ENCODE results near the gene FAR1.

The FAR1 gene

DNA sequence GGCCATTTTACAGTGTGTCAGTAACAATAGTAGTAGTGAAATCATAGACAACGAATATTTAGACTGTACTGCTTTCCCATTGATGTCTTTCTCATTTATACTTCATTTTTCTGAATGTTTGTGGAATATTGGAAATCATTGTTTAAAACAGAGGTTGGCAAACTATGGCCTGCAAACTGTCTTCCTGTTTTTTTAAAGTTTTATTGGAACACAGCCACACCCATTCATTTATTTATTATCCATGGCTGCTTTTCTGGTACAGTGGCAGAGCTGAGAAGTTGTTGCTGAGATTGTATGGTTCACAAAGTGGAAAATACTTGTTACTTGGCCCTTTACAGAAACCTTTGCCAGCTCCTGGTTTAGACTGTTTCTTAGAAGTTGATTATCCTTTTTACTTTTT lies 13.7 kb downstream of the FAR1 start:
- Histone ChIP-seq H2AFZ (ENCODE audit: low read depth, low read length) (no peak overlapping the region), H3K36me3 (ENCODE audit: insufficient read depth, low read length) (no peaks in the 10 kb centered on the region), H3K27me3 (ENCODE audit: insufficient read depth, low read length, poor library complexity) (peaks cover under 1% of the 10 kb centered on the region), H3K79me2 (ENCODE audit: insufficient read depth, low read length) (no peaks in the 10 kb centered on the region), H3K9me3 (ENCODE audit: insufficient read depth, low read length, severe bottlenecking) (no peaks in the 10 kb centered on the region), H3K4me2 (ENCODE audit: insufficient read depth, low read length) (no peak overlapping the region), H3K27ac (ENCODE audit: low read length) (no peak overlapping the region), H3K4me1 (ENCODE audit: insufficient read depth, low read length) (no peaks in the 10 kb centered on the region), H3K9ac (ENCODE audit: low read depth, low read length) (no peak overlapping the region), H4K20me1 (ENCODE audit: insufficient read depth, low read length) (no peaks in the 10 kb centered on the region), H3K4me3 (ENCODE audit: low read depth in 1 of 2, low read length in 2 of 2) (no peak overlapping the region)
- DNase-seq (no peak), ATAC-seq (ENCODE audit: insufficient read depth, low read depth) (no peak)
- no peak for TF ChIP-seq EZH2 (IDR thresholded peaks at IDR 0.05; ENCODE audit: borderline replicate concordance, low read depth, low read length, severe bottlenecking)
- TF ChIP-seq, protein P1, sequence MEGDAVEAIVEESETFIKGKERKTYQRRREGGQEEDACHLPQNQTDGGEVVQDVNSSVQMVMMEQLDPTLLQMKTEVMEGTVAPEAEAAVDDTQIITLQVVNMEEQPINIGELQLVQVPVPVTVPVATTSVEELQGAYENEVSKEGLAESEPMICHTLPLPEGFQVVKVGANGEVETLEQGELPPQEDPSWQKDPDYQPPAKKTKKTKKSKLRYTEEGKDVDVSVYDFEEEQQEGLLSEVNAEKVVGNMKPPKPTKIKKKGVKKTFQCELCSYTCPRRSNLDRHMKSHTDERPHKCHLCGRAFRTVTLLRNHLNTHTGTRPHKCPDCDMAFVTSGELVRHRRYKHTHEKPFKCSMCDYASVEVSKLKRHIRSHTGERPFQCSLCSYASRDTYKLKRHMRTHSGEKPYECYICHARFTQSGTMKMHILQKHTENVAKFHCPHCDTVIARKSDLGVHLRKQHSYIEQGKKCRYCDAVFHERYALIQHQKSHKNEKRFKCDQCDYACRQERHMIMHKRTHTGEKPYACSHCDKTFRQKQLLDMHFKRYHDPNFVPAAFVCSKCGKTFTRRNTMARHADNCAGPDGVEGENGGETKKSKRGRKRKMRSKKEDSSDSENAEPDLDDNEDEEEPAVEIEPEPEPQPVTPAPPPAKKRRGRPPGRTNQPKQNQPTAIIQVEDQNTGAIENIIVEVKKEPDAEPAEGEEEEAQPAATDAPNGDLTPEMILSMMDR (IDR thresholded peaks at IDR 0.05; ENCODE audit: borderline replicate concordance, extremely low read depth, low read length, poor library complexity, severe bottlenecking) = no peak

- Histone ChIP-seq H3K9ac (ENCODE audit: low read depth, low read length) (no peak overlapping the region), H3K36me3 (ENCODE audit: insufficient read depth, low read length) (no peaks in the 10 kb centered on the region), H2AFZ (ENCODE audit: low read depth, low read length) (no peak overlapping the region), H3K27me3 (ENCODE audit: insufficient read depth, low read length, poor library complexity) (no peaks in the 10 kb centered on the region), H3K79me2 (ENCODE audit: insufficient read depth, low read length) (no peaks in the 10 kb centered on the region), H3K4me3 (ENCODE audit: low read depth in 1 of 2, low read length in 2 of 2) (no peak overlapping the region), H3K27ac (ENCODE audit: low read length) (no peak overlapping the region), H3K4me1 (ENCODE audit: insufficient read depth, low read length) (no peaks in the 10 kb centered on the region), H3K4me2 (ENCODE audit: insufficient read depth, low read length) (no peak overlapping the region), H3K9me3 (ENCODE audit: insufficient read depth, low read length, severe bottlenecking) (no peaks in the 10 kb centered on the region), H4K20me1 (ENCODE audit: insufficient read depth, low read length) (no peaks in the 10 kb centered on the region)
- ATAC-seq (ENCODE audit: insufficient read depth, low read depth) (no peak), DNase-seq (no peak)
- TF ChIP-seq, protein P1 (IDR thresholded peaks at IDR 0.05; ENCODE audit: borderline replicate concordance, extremely low read depth, low read length, poor library complexity, severe bottlenecking) = no peak
- no peak for TF ChIP-seq EZH2 (IDR thresholded peaks at IDR 0.05; ENCODE audit: borderline replicate concordance, low read depth, low read length, severe bottlenecking)
These were observed 17.1 kb downstream of the FAR1 start for GRCh38 chr11:13685461-13686108.

- Histone ChIP-seq H3K9me3 (ENCODE audit: insufficient read depth, low read length, severe bottlenecking) (no peaks in the 10 kb centered on the region), H2AFZ (ENCODE audit: low read depth, low read length) (no peak overlapping the region), H3K4me3 (ENCODE audit: low read depth in 1 of 2, low read length in 2 of 2) (no peak overlapping the region), H3K27ac (ENCODE audit: low read length) (no peak overlapping the region), H3K27me3 (ENCODE audit: insufficient read depth, low read length, poor library complexity) (no peaks in the 10 kb centered on the region), H3K36me3 (ENCODE audit: insufficient read depth, low read length) (no peaks in the 10 kb centered on the region), H3K4me2 (ENCODE audit: insufficient read depth, low read length) (no peak overlapping the region), H3K79me2 (ENCODE audit: insufficient read depth, low read length) (no peaks in the 10 kb centered on the region), H4K20me1 (ENCODE audit: insufficient read depth, low read length) (no peaks in the 10 kb centered on the region), H3K9ac (ENCODE audit: low read depth, low read length) (no peak overlapping the region), H3K4me1 (ENCODE audit: insufficient read depth, low read length) (no peaks in the 10 kb centered on the region)
- DNase-seq = no peak
- ATAC-seq (ENCODE audit: insufficient read depth, low read depth) = no peak
- no peak for TF ChIP-seq EZH2 (IDR thresholded peaks at IDR 0.05; ENCODE audit: borderline replicate concordance, low read depth, low read length, severe bottlenecking)
- TF ChIP-seq, protein P1 (IDR thresholded peaks at IDR 0.05; ENCODE audit: borderline replicate concordance, extremely low read depth, low read length, poor library complexity, severe bottlenecking) = no peak
These were observed 18.3 kb downstream of the FAR1 start for GRCh38 chr11:13686776-13687175.
